SJCRH30 (cell line): ENCODE results near the gene PLA2G4A. TPM values are rescaled to one million over a fixed set of nuclear protein-coding genes. Genes with fewer than 3 reads are reported as not detected.
A peak's percentile ranks its signal among the peaks of the same experiment; 100 is the strongest.

ENCODE experiments used
- DNase-seq, 2 experiments: peaks; one replicate each; pipeline ENCODE4 v3.0.0-alpha.2; 2015 to 2020
- H3K27ac ChIP-seq: fragments of 250-450 bp; sonication (Bioruptor Pico); 2 replicates; pipeline ENCODE4 v1.5.1; 2020; ENCODE audit warnings: mild to moderate bottlenecking, moderate library complexity
- H3K27me3 ChIP-seq: fragments of 250-450 bp; sonication (Bioruptor Pico); 2 replicates; pipeline ENCODE4 v1.5.1; 2020; ENCODE audit warnings: mild to moderate bottlenecking, moderate library complexity
- H3K36me3 ChIP-seq: fragments of 250-450 bp; sonication (Bioruptor Pico); 2 replicates; pipeline ENCODE4 v1.5.1; 2020; ENCODE audit warnings: mild to moderate bottlenecking, moderate library complexity
- H3K4me1 ChIP-seq: fragments of 250-450 bp; sonication (Bioruptor Pico); 2 replicates; pipeline ENCODE4 v1.5.1; 2020; ENCODE audit warnings: mild to moderate bottlenecking, moderate library complexity
- H3K4me3 ChIP-seq: fragments of 250-450 bp; sonication (Bioruptor Pico); 2 replicates; pipeline ENCODE4 v1.5.1; 2020; ENCODE audit warnings: mild to moderate bottlenecking, moderate library complexity
- H3K9me3 ChIP-seq: fragments of 250-450 bp; sonication (Bioruptor Pico); replicated peaks from 2 replicates; pipeline ENCODE4 v1.5.1; 2020; ENCODE audit warnings: mild to moderate bottlenecking, moderate library complexity
- total RNA-seq: library from RNA; depleted of rRNA; stranded (reverse); fragments of >200 nt; shearing (Covaris generic); gene quantifications from 2 replicates; pipeline ENCODE4 v1.2.3, GENCODE V29; 2014

Gene PLA2G4A
- total RNA-seq, 1 experiment from 2014 or later: not detected

DNA sequence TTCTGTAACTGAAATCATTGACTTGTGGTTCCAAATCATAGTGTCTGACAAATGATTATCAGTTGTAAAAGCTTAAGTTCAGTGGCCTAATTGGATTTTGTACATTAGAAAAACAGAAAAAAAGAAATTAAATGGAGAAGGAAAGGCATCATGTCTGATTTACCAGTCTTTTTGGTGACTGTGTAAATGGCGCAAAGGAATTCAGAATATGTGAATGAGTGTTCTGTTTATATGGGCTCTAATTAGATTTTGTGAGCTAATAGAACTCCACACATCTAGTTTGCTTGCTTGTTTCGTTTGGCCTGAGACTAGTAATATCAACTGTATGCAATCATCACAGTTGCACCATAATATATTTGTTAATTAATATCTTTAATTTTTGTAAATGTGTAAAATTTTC is 151.7 kb downstream of the PLA2G4A start:
- no peak for DNase-seq
- Histone ChIP-seq H3K27ac (no peak overlapping the region), H3K36me3 (no peaks in the 10 kb centered on the region), H3K4me3 (no peak overlapping the region), H3K4me1 (no peaks in the 10 kb centered on the region), H3K9me3 (no peaks in the 10 kb centered on the region), H3K27me3 (no peaks in the 10 kb centered on the region)

DNA sequence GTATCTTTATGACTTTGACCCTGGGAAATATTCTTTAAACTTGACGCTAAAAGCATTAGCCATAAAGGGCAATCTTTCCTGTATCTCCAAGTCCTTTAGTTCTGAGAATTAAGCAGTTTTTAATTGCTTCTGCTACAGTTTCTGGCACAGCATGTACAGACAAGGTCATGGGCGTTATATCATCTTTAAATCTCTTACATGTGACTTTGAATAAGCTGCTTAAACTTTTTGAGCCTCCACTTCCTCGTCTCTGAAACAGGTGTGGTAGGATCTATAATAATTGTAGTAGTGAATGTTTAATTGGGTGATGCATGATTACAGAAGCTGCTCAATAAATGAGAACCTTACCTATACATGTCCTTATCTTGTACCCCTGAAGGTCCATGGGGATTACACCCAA is 153.4 kb downstream of the PLA2G4A start:
- Histone ChIP-seq H3K9me3 (no peaks in the 10 kb centered on the region), H3K36me3 (no peaks in the 10 kb centered on the region), H3K4me1 (no peaks in the 10 kb centered on the region), H3K4me3 (no peak overlapping the region), H3K27me3 (no peaks in the 10 kb centered on the region), H3K27ac (no peak overlapping the region)
- DNase-seq: no peak

DNA sequence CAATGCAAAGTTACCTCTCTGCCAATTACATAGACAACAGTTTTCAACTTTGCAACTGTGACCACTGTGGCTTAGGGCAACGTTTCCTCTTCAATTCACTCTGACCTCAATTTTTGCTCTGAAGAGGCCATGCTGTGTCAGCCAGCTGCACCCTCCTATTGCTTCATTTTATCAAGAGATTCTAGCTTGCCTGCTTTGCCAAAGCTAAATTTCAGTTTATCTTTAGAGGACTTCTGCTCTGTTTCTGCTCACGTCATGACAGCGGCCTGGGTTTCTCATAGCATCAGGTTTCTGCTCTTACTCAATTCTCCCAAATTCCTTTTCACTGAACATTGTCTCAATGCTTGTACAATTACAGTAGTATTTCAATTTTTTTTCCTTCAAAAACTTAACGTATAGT is 154.6 kb downstream of the PLA2G4A start:
- Histone ChIP-seq H3K36me3 (no peaks in the 10 kb centered on the region), H3K4me1 (no peaks in the 10 kb centered on the region), H3K27me3 (no peaks in the 10 kb centered on the region), H3K4me3 (no peak overlapping the region), H3K27ac (no peak overlapping the region), H3K9me3 (no peaks in the 10 kb centered on the region)
- no peak for DNase-seq

DNA sequence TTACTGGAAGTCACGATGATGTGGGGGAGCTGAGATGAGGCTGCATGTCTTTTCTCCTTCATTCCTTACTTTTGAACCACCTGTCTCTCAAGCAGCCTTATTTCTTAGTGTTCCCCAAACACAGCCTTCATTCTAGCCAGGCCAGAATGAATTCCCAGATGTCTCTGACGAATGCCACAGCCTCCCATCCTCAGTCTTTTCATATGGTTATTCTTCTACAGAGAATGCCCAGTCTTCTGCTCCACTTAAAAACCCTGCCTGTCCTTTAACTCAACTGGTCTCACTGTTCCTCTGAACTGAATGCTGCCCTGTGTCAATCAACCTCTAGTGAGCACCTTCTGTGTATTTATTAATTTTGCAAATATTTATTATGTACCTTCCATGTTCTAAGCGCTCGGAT is 156.2 kb downstream of the PLA2G4A start:
- no peaks in the 10 kb centered on the region for H3K4me1 ChIP-seq
- H3K27ac ChIP-seq: no peak overlapping the region
- no peaks in the 10 kb centered on the region for H3K36me3 ChIP-seq
- no peaks in the 10 kb centered on the region for H3K9me3 ChIP-seq
- H3K27me3 ChIP-seq: no peaks in the 10 kb centered on the region
- no peak for DNase-seq
- no peak overlapping the region for H3K4me3 ChIP-seq

DNA sequence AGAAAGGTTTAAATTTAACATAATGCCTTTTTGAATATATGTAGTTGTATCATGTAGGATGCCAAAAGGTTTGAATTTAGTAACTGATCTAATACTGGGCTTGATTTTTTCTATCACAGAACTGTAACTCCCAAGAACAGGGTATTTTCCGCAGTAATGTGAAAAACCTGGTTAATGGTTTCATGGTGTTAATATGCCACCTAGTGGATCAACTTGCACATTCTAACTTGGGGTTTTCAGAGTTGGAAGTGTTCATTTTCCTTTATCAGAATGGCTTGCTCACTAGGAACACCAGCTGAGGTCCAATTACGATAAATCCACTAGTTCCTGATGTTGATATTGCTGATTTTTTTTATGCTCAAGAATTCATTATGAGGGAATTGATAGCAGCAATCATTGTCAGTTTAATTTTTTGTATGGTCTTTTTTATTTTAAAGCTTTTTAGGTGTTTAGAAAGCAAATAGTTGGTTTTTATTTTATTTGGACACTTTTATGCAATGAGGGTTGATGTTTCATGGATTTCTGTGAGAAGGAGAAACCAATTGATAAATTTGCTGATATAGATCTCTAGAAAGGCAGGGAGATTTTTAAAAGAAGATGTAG is 157.2 kb downstream of the PLA2G4A start:
- Histone ChIP-seq H3K4me3 (no peak overlapping the region), H3K4me1 (no peaks in the 10 kb centered on the region), H3K9me3 (no peaks in the 10 kb centered on the region), H3K36me3 (no peaks in the 10 kb centered on the region), H3K27me3 (no peaks in the 10 kb centered on the region), H3K27ac (no peak overlapping the region)
- peak in 1 of 2 experiments; percentile 61 for DNase-seq

DNA sequence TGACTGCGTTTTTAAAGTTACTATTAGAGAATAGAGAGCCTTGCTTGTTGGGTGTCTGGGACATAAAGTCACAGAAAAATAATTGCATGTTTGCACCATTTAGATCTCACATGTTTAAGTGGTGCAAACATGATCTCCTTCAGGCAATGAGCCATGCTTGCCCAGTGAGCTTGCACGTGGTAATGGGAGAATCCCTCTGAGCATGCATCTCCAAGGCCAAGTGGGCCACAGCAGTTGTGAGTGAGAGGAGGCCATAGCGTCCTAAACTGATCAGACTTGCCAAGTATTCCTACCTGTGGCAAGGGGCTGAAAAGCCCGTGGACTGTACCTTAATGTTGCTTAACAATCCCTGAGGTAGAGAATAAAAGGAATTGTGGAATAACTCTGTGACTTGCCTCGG is 158.3 kb downstream of the PLA2G4A start:
- H3K4me3 ChIP-seq: no peak overlapping the region
- no peak overlapping the region for H3K27ac ChIP-seq
- no peak for DNase-seq
- H3K9me3 ChIP-seq: no peaks in the 10 kb centered on the region
- no peaks in the 10 kb centered on the region for H3K4me1 ChIP-seq
- no peaks in the 10 kb centered on the region for H3K36me3 ChIP-seq
- no peaks in the 10 kb centered on the region for H3K27me3 ChIP-seq

DNA sequence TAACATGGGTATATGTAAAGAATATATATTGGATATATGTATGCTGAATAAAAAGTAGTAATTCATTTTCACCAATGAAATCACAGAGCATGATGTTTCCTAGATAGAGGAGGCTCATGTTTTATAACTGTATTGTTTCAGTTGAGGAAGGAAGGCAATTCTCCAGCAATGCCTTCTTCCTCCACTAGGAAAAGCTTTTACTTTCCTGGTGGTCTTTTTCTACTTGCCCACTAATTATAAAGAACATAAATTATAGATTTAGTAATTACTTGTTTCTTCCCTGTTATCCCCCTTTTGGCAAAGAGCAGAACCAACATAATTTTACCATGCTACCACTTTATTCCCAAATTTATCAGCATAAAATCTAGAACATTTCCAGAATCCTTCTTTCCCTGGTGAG is 159.0 kb downstream of the PLA2G4A start:
- Histone ChIP-seq H3K27ac (no peak overlapping the region), H3K4me1 (no peaks in the 10 kb centered on the region), H3K36me3 (no peaks in the 10 kb centered on the region), H3K9me3 (no peaks in the 10 kb centered on the region), H3K27me3 (no peaks in the 10 kb centered on the region), H3K4me3 (no peak overlapping the region)
- DNase-seq: no peak

DNA sequence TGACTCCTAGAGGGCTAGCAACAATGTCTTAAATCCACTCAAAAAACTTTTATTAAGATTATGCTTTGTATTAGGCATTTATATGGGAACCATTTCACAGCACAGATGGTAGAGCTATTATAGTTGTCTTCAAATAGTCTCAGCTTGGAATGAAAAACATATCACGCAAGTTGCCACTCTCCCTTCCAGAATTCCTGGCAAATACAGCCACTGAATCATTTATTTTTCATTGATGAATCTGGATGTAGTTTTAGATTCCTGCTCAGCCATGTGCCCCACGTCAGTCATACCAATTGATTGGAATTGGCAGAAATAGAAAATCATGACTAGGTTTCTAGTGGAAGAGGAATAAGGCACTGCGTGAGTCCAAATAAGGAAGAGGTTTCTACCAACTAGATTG is 165.2 kb downstream of the PLA2G4A start:
- no peak overlapping the region for H3K4me3 ChIP-seq
- no peak overlapping the region for H3K27ac ChIP-seq
- H3K36me3 ChIP-seq: no peaks in the 10 kb centered on the region
- H3K27me3 ChIP-seq: no peaks in the 10 kb centered on the region
- DNase-seq: no peak
- no peaks in the 10 kb centered on the region for H3K9me3 ChIP-seq
- H3K4me1 ChIP-seq: no peaks in the 10 kb centered on the region

DNA sequence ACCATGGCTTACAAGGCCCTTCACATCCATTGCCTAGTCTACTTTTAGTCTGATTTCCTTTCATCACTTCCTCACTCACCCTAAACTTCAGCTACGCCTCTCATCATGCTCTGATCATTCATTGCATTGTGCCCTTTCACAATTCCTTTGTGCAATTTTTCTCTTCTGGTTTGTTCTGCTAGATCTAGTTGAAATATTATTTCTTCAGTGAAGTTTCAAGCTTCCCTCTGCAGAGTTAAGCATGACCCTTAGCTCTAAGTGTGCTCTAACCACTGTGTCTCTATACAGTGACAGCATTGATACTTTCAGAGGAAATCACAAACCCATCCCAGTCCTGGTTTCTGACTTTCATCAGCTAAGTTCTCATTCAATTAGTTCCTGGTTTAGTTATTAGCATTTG is 166.1 kb downstream of the PLA2G4A start:
- Histone ChIP-seq H3K9me3 (no peaks in the 10 kb centered on the region), H3K27ac (no peak overlapping the region), H3K27me3 (no peaks in the 10 kb centered on the region), H3K4me1 (no peaks in the 10 kb centered on the region), H3K4me3 (no peak overlapping the region), H3K36me3 (no peaks in the 10 kb centered on the region)
- no peak for DNase-seq

DNA sequence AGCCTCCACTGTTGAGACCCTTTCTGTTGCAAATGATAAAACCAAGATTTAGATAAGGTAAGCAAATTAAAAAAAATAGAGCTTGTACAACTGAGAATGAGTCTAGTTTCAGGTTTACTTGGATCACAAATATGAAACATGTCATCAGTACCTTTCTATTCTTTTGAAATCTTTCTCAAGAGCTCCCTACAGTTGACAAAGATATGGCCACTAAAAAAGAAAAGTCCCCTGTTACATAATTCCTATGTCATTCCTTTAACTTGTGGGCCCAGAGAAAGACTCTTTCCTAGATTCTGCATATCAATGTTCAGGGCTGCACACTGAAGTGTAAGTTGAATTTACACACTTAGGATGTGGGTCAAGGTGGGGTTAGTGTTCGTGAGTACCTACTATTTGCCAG is 168.1 kb downstream of the PLA2G4A start:
- no peaks in the 10 kb centered on the region for H3K9me3 ChIP-seq
- no peaks in the 10 kb centered on the region for H3K36me3 ChIP-seq
- no peaks in the 10 kb centered on the region for H3K4me1 ChIP-seq
- no peak for DNase-seq
- H3K4me3 ChIP-seq: no peak overlapping the region
- no peak overlapping the region for H3K27ac ChIP-seq
- H3K27me3 ChIP-seq: no peaks in the 10 kb centered on the region

DNA sequence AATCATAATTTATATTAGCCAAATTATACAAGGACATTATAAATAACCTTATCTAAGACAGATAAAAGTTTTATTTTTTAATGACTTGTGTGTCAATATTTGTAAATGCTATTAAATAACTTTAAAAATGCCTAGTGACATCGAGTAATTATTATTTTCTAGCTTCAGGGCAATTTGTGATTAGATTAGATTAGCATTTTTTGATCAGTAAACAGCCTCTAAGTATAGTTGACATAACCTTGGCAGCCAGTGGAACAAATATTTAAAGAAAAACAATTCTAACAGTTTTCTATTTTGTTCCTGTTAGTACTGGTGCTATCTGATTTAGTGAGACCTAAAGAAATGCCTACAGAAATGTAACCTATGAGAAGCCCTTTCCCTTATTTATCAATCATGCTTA is 169.1 kb downstream of the PLA2G4A start:
- Histone ChIP-seq H3K4me1 (no peaks in the 10 kb centered on the region), H3K27me3 (no peaks in the 10 kb centered on the region), H3K9me3 (no peaks in the 10 kb centered on the region), H3K27ac (no peak overlapping the region), H3K36me3 (no peaks in the 10 kb centered on the region), H3K4me3 (no peak overlapping the region)
- no peak for DNase-seq

DNA sequence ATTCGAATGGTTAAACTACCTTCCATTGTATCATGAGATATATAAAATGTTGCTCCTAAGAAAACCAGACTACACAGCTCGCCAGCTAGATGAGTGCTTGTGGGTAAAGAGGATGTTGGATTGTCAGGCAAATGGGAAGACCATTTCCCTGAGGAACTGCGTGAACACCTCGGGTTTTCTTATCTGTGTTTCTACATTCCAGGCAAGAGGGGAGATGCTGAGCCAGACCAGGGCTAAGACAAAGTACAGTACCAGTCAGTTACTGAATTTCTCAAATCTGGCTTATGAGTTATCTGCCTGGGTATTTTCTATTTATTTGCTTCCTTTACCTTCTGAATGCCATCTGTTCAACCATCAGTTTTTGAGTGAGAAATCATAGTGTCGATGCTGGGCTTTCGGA is 170.8 kb downstream of the PLA2G4A start:
- no peaks in the 10 kb centered on the region for H3K27me3 ChIP-seq
- no peaks in the 10 kb centered on the region for H3K36me3 ChIP-seq
- H3K4me3 ChIP-seq: no peak overlapping the region
- H3K27ac ChIP-seq: no peak overlapping the region
- DNase-seq: no peak
- no peaks in the 10 kb centered on the region for H3K9me3 ChIP-seq
- no peaks in the 10 kb centered on the region for H3K4me1 ChIP-seq

DNA sequence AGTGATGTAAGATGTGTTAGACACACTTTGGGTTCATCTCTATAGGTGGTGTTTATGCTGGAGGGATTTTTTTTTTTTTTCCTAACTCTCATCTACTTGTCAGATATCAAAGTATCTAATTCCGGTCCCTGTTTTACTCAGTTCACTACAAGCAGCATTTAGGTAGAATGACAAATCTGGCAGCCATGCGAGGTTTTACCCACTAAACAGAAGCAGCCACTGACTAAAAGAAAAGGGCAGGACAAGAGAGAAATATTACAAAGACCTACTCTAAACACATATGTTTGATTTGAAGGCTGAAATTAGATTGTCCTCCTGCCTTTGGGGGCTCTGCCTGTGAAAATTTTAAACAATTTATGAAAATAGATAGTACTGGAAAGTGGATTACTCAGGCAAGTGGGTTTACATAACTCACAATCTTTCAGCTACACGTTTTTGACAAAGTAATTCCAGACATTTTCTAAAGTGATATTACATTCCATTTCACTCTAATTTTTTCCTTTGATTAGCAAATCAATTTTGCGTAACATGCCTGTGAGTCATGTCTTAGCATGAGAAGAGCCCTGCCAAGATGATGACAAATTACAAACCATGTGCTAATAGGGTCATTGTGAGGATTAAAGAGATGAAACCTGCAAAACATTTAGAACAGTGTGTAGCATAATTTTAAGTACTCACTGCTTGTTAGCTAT is 172.6 kb downstream of the PLA2G4A start:
- H3K4me3 ChIP-seq: no peak overlapping the region
- no peak overlapping the region for H3K27ac ChIP-seq
- DNase-seq: no peak
- no peaks in the 10 kb centered on the region for H3K36me3 ChIP-seq
- H3K4me1 ChIP-seq: no peaks in the 10 kb centered on the region
- H3K9me3 ChIP-seq: no peaks in the 10 kb centered on the region
- no peaks in the 10 kb centered on the region for H3K27me3 ChIP-seq

DNA sequence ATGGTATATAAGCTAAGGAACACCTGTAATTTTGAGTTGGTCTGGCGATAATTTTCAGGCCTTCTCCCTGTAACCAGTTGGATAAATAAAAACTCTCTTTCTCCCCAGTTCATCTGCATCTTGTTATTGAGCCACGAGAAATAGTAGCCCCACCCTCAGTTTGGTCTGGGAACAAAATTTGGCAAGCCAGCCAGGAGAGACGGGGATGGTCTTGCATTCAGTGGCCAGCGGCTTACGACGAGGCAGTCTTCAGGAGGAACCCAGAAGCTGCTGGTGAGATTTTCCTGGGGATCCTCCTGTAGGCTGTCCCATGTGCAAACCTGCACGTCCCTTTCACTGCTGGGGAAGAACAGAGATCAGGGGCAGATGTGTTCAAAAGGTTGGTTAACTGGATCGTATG is 174.6 kb downstream of the PLA2G4A start:
- H3K4me1 ChIP-seq: no peaks in the 10 kb centered on the region
- H3K9me3 ChIP-seq: no peaks in the 10 kb centered on the region

DNA sequence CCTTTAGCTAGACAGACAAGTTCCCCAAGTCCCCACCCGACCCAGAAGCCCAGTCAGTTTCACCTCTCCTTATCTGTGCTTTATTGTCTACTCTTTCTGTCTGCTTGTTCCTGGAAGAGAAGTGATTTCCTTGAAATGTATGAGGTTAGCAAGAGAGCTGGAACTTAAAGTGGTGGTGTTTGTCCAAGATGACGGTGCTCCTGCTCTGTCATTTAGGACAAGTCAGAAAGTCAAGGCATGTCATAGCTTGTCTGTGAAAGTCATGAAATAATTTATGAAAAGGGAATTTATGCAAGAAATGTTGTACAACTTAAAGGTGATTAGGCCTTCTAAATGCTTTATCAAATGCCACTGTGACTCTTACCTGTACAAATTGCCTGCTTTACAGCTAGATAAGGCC is 178.1 kb downstream of the PLA2G4A start:
- Histone ChIP-seq H3K36me3 (no peaks in the 10 kb centered on the region), H3K27me3 (no peaks in the 10 kb centered on the region), H3K27ac (no peak overlapping the region), H3K4me3 (no peak overlapping the region), H3K4me1 (no peaks in the 10 kb centered on the region), H3K9me3 (no peaks in the 10 kb centered on the region)
- no peak for DNase-seq

More for the DNA sequence above, 174.6 kb downstream of the PLA2G4A start:
- no peak overlapping the region for H3K4me3 ChIP-seq
- H3K27ac ChIP-seq: no peak overlapping the region
- DNase-seq: no peak
- no peaks in the 10 kb centered on the region for H3K36me3 ChIP-seq
- no peaks in the 10 kb centered on the region for H3K27me3 ChIP-seq

DNA sequence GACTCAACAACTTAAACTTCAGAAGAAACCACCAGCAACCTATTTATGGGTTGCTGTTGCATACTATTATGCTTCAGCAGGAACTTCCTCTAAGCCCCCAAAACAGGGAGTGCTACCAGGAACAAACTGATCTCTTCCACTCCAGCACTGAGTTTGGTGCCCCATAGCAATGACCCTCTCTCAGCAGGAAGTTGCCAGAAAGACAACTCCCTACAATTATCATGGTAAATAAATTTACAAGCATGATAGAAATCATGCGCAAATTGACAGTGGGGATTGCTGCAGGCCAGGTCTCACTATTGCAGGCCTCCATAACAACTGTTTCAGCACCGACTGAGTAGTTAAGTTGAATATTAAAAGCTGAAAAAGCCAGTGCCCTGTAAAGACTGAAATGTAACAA is 180.6 kb downstream of the PLA2G4A start:
- Histone ChIP-seq H3K9me3 (no peaks in the 10 kb centered on the region), H3K4me1 (no peaks in the 10 kb centered on the region), H3K27me3 (no peaks in the 10 kb centered on the region), H3K27ac (no peak overlapping the region), H3K4me3 (no peak overlapping the region), H3K36me3 (no peaks in the 10 kb centered on the region)
- no peak for DNase-seq
